OCI-LY1 (cell line): ENCODE results near the gene UROS.

Experiments
- H2AFZ ChIP-seq: fragments of 200-600 bp; sonication (generic), shearing (Covaris generic); 2 replicates; pipeline ENCODE4 v1.6.0; 2014; ENCODE audit warnings: antibody characterized with exemption, mild to moderate bottlenecking, low read length
- H3F3A ChIP-seq: fragments of 200-600 bp; sonication (generic), shearing (Covaris generic); 2 replicates; pipeline ENCODE4 v1.6.0; 2014; ENCODE audit warnings: mild to moderate bottlenecking, antibody characterized with exemption, low read length, moderate library complexity; ENCODE audit not compliant: insufficient read depth
- H3K27ac ChIP-seq: fragments of 200-600 bp; sonication (generic); 2 replicates; pipeline ENCODE4 v1.5.1; 2014; ENCODE audit warnings: low read length, mixed run types, mild to moderate bottlenecking, low read depth; ENCODE audit not compliant: poor library complexity, severe bottlenecking
- H3K27me3 ChIP-seq: fragments of 200-600 bp; sonication (generic); 2 replicates; pipeline ENCODE4 v1.6.0; 2014; ENCODE audit warnings: antibody characterized with exemption, mild to moderate bottlenecking, low read length, moderate library complexity; ENCODE audit not compliant: insufficient read depth
- H3K36me3 ChIP-seq: fragments of 200-600 bp; sonication (generic); 2 replicates; pipeline ENCODE4 v1.6.1; 2014; ENCODE audit warnings: mild to moderate bottlenecking, antibody characterized with exemption, low read length, moderate library complexity, mixed read lengths; ENCODE audit not compliant: insufficient read depth
- H3K4me1 ChIP-seq: fragments of 200-600 bp; sonication (generic); 2 replicates; pipeline ENCODE4 v1.5.1; 2014; ENCODE audit warnings: mild to moderate bottlenecking, low read length, moderate library complexity; ENCODE audit not compliant: insufficient read depth, severe bottlenecking
- H3K4me2 ChIP-seq: fragments of 200-600 bp; sonication (generic), shearing (Covaris generic); 2 replicates; pipeline ENCODE4 v1.6.1; 2014; ENCODE audit warnings: low read length
- H3K4me3 ChIP-seq: fragments of 200-600 bp; sonication (generic); 2 replicates; pipeline ENCODE4 v1.5.1; 2014; ENCODE audit warnings: low read length, low read depth, mild to moderate bottlenecking, mixed read lengths; ENCODE audit not compliant: poor library complexity, severe bottlenecking
- H3K79me2 ChIP-seq: fragments of 200-600 bp; shearing (Covaris generic); 2 replicates; pipeline ENCODE4 v1.6.1; 2016; ENCODE audit warnings: mixed run types, low read length, mixed read lengths; ENCODE audit not compliant: insufficient read depth
- H3K9ac ChIP-seq: fragments of 200-600 bp; sonication (generic), shearing (Covaris generic); 2 replicates; pipeline ENCODE4 v1.6.1; 2014; ENCODE audit warnings: mild to moderate bottlenecking, low read length, mixed read lengths
- H3K9me2 ChIP-seq: fragments of 200-600 bp; sonication (generic), shearing (Covaris generic); 2 replicates; pipeline ENCODE4 v1.6.1; 2014; ENCODE audit warnings: low read depth, mild to moderate bottlenecking, low read length, mixed read lengths
- H3K9me3 ChIP-seq: fragments of 200-600 bp; shearing (Covaris generic); 2 replicates; pipeline ENCODE4 v1.6.1; 2014; ENCODE audit warnings: low read length, mixed read lengths
- H4K20me1 ChIP-seq: fragments of 200-600 bp; sonication (generic), shearing (Covaris generic); 2 replicates; pipeline ENCODE4 v1.6.0; 2016; ENCODE audit warnings: mild to moderate bottlenecking, low read length; ENCODE audit not compliant: insufficient read depth
- CTCF ChIP-seq: fragments of 200-600 bp; sonication (generic), shearing (Covaris generic); IDR thresholded peaks from 2 replicates; pipeline ENCODE4 v1.5.1; 2017; ENCODE audit warnings: mild to moderate bottlenecking, antibody characterized with exemption, low read length, moderate library complexity, mixed read lengths
- EZH2 ChIP-seq: fragments of 200-600 bp; sonication (generic), shearing (Covaris generic); IDR thresholded peaks from 2 replicates; pipeline ENCODE4 v1.8.0; 2017; ENCODE audit warnings: borderline replicate concordance, mixed run types, mild to moderate bottlenecking, antibody characterized with exemption, low read length, moderate library complexity, mixed read lengths

UROS gene

DNA sequence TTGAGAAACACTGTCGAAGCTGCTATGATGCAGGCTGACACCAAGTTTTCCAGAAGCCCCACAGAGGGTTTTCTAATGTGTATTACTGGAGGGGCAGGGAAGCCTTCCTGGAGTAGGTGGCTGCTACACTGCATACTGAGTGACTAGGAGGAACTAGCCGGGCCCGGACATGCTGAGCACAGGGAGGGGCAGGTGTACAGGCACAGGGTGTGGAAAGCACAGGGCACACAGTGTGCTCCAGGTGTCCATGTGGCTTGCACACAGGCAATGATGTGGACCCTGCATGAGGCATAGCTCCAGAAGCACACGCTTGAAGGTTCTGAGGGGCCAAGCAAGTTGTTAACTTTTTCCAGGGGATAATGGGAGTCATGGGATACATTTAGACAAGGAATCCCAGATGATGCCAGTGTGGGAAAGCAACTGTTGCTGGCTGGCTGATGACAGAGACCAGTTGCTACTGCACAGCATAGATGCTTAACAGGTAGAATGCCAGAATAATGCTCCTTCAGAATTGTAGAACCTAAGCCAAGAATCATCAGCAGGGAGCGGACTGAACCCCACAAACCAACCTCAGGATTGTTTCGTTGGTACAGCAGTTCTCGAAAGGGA, 43.5 kb upstream of the UROS start:
- Histone ChIP-seq H3K9me3 (no peaks in the 10 kb centered on the region), H2AFZ (no peak overlapping the region), H3K27me3 (peaks cover 7% of the 10 kb centered on the region; the same call in 1 of the 2 replicates), H3K4me3 (no peak overlapping the region), H3K79me2 (no peaks in the 10 kb centered on the region), H3K4me1 (no peaks in the 10 kb centered on the region), H3K9me2 (no peaks in the 10 kb centered on the region), H4K20me1 (no peaks in the 10 kb centered on the region), H3F3A (no peaks in the 10 kb centered on the region), H3K36me3 (no peaks in the 10 kb centered on the region), H3K27ac (no peak overlapping the region), H3K9ac (no peak overlapping the region), H3K4me2 (no peak overlapping the region)
- no peak for TF ChIP-seq EZH2
- no peak for TF ChIP-seq CTCF

GRCh38 chr10:125865120-125865519, 42.1 kb upstream of the UROS start:
- no peak overlapping the region for H3K27ac ChIP-seq
- no peak overlapping the region for H3K4me3 ChIP-seq
- no peaks in the 10 kb centered on the region for H3K4me1 ChIP-seq
- no peaks in the 10 kb centered on the region for H3K9me2 ChIP-seq
- no peak overlapping the region for H3K4me2 ChIP-seq
- H4K20me1 ChIP-seq = no peaks in the 10 kb centered on the region
- peaks cover 7% of the 10 kb centered on the region; the same call in 1 of the 2 replicates for H3K27me3 ChIP-seq
- H2AFZ ChIP-seq = no peak overlapping the region
- no peaks in the 10 kb centered on the region for H3K79me2 ChIP-seq
- H3K9me3 ChIP-seq = no peaks in the 10 kb centered on the region
- H3K36me3 ChIP-seq = no peaks in the 10 kb centered on the region
- no peaks in the 10 kb centered on the region for H3F3A ChIP-seq
- H3K9ac ChIP-seq = no peak overlapping the region
- no peak for TF ChIP-seq CTCF
- TF ChIP-seq EZH2 = no peak

DNA sequence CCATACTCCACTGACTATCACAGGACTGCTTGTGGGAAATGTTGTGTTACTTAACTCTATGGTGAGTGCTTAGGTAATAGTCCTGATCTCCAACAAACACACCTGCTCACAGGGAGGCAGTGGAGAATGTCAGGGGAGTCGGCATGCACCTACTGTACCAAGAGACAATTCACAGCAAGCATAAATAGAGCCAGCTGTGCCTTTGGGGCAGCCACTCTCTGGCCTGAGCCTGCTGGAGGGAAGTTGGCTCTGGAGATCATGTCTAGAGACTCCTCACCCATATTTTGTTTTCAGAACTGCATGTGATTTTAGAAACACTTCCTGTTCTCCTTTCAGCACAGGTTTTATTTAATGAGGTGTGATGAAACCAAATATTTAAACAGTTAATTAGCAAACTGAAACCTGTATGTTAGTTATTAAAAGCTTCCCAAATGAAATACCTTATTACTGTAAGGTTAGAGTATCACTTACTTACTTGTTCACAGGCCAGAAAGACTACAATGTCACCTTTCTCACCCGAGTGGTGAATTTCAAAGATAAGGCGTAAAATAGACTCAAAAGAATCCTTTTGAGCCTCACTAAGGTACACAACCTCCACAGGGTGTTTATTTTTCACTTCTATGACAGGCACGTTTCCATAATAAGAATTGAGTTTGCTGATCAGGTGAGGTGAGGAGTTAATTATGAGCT, 36.2 kb upstream of the UROS start:
- no peak overlapping the region for H3K27ac ChIP-seq
- no peak for TF ChIP-seq CTCF
- no peak for TF ChIP-seq EZH2
- no peak overlapping the region for H3K9ac ChIP-seq
- no peaks in the 10 kb centered on the region for H3K4me1 ChIP-seq
- no peak overlapping the region for H3K4me2 ChIP-seq
- no peak overlapping the region for H3K4me3 ChIP-seq
- no peaks in the 10 kb centered on the region for H4K20me1 ChIP-seq
- no peaks in the 10 kb centered on the region for H3K9me2 ChIP-seq
- H3K79me2 ChIP-seq = no peaks in the 10 kb centered on the region
- H2AFZ ChIP-seq = no peak overlapping the region
- H3K36me3 ChIP-seq = no peaks in the 10 kb centered on the region
- no peaks in the 10 kb centered on the region for H3F3A ChIP-seq
- no peaks in the 10 kb centered on the region for H3K9me3 ChIP-seq
- no peaks in the 10 kb centered on the region for H3K27me3 ChIP-seq
